NCI-H2029 (cell line): ENCODE results near the gene MIXL1.
"Not testable (repeated sequence)": the region's sequence is repeated elsewhere in the genome, so short reads cannot be mapped to it uniquely, and the experiment has no call there.

ENCODE experiments used
- DNase-seq: peaks from one replicate; lab custom pipeline; 2025; lab: John Stamatoyannopoulos, UW

MIXL1 gene

DNA sequence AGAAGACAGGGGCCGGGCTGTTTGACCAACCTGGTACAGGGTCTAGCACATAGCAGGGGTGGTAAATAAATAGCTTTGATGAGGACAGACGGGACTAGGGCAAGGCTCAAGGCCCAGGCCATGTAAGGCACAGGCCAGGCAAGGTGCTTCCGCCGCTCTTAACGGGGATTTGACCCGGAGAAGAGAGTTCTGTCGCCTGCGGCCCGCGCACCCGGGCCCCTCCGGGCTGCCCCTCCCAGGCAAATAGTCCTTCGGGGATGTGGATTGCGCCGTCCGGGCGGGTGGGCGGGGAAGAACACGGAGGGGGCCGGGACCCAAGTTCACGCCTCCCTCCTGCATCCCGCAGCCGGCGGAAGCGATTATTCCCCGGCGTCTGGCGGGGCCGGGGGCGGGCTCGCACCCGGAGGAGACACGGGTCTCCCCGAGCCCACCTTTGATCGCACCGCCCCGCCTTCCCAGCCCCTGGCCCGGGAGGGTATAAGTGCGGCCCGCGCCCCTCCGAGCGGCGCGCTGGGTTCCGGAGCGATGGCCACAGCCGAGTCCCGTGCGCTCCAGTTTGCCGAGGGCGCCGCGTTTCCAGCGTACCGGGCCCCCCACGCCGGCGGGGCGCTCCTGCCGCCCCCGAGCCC lies at the start of gene MIXL1:
Gene MIXL1, plus strand, starts transcription at position 508 of the 629 bp plus-strand sequence. Its CDS starts 18 bp downstream, at position 526.
- DNase-seq: no peak

GRCh38 chr1:226176870-226177269 lies 46.6 kb upstream of the MIXL1 start:
- no peak for DNase-seq

DNA sequence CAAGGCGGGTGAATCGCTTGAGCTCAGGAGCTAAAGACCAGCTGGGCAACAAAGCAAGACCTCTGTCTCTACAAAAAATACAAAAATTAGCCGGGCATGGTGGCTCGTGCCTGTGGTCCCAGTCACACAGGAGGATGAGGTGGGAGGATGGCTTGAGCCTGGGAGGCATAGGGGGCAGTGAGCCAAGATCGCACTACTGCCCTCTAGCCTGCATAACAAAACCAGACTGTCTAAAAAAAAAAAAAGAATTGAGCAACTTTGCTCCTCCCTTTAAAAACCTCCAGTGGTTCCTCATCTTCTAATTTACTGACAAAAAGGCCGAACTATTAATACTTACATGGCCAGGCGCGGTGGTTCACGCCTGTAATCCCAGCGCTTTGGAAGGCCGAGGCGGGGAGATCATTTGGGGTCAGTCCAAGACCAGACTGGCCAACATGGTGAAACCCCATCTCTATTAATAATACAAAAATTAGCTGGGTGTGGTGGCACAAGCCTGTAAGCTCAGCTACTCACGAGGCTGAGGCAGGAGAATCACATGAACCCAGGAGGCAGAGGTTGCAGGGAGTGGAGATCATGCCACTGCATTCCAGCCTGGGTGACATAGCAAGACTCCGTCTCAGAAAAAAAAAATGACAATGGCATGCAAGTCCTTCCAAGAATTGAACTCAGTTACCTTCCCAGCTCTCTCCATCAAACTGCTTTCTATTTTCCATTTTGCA lies 41.3 kb upstream of the MIXL1 start:
- no peak for DNase-seq

- no peak for DNase-seq
These were observed 38.1 kb upstream of the MIXL1 start for GRCh38 chr1:226185141-226186036.

DNA sequence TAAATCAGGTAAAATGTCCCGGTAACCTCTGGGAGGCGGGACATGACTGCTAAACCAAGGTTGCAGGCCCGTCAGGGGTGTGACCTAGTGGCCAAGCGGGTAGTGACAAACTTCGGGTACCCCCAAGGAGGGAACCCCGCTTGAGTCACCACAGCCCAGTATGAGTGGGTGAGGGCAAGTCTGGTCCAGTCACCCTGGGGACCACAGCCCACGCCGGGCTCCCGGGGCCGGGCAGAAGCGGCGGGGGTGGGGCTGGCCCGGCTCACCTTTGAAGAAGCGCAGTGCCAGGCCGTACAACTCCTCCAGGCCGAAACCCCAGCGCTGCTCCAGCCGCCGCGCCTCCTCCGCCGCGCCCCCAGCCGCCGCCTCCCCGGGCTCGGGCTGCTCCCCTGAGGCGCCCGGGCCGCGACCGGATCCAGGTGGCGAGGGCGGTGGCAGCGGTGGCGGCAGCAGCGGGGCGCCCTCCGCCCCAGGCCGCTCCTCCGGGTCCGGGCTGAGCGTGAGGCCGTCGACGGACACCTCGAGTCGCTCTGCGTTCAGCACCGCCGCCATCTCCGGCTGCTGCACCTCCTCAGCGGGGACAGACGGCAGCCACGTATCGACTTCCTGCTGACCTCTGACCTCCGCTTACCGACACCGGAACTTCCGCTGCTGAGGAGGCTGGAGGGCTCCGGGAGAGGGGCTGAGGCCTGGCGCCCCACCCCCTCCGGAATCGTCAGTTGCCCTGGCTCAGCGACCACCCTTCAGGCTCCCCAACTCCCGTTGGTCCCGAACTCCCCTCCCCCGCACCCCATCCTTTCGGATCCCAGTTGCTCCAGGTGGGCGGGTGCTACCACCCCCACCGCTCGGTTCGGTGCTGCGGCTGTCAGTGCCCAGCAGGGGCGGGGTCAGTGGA lies 37.1 kb upstream of the MIXL1 start, which contains the start of gene ACBD3:
Gene ACBD3, minus strand, starts transcription at position 618 of the 895 bp plus-strand sequence. Its CDS starts 66 bp downstream, at position 552.
- DNase-seq: peak; percentile 80

GRCh38 chr1:226187019-226187322 lies 36.5 kb upstream of the MIXL1 start:
- no peak for DNase-seq

DNA sequence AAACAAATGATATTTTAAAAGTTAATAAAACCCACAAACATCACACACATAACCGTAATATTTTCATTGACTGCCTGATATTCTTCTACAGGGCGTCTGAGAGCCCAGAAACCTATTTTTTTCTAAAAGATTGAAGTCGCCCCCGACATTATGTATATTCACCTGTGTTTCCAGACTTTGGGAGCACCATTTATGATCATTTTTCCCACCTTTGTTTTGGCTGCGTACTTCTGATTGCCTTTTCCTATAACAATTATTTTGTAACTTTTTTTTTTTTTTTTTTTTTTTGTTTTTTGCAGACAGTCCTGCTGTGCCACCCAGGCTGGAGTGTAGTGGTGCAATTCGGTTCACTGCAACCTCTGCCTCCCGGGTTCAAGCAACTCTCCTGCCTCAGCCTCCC lies 36.1 kb upstream of the MIXL1 start:
- no peak for DNase-seq

DNA sequence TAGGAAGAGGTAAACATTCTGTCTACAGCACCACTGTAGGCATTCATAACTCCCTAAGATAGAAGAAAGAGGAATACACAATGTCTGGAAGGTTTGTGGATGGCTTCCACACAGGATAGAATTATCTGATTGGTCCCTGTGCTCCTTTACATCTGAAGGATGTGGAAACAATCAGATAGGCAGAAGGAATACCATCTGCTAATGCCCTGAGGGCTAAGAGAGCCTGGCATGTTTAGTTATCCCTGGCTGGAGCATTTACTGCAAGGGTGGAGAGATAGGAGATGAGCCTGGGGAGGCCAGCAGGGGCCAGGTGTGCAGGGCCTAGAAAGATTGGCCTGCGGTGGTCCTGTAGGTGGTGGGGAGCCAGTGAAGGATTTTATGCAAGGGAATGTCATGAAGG lies 28.3 kb upstream of the MIXL1 start:
- DNase-seq: no peak

GRCh38 chr1:226199971-226200370 lies 23.5 kb upstream of the MIXL1 start:
- no peak for DNase-seq

- DNase-seq: no peak
These were observed 22.4 kb upstream of the MIXL1 start for GRCh38 chr1:226201029-226201593.

DNA sequence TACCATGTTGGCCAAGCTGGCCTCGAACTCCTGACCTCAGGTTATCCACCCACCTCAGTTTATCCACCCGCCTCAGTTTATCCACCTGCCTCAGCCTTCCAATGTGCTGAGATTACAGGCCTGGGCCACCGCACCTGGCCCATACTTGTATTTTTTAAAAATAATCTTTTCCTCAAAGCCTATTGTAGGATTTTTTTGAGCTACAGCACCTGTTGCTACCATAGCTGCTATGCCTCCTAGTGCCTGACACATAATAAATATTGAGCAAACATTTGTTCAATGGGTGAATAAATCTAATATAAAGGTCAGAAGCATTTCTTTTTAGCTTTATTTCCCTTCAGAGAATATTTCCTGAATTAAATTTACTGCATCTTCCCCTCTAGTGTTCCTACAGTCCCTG lies 21.2 kb upstream of the MIXL1 start:
- DNase-seq: no peak

DNA sequence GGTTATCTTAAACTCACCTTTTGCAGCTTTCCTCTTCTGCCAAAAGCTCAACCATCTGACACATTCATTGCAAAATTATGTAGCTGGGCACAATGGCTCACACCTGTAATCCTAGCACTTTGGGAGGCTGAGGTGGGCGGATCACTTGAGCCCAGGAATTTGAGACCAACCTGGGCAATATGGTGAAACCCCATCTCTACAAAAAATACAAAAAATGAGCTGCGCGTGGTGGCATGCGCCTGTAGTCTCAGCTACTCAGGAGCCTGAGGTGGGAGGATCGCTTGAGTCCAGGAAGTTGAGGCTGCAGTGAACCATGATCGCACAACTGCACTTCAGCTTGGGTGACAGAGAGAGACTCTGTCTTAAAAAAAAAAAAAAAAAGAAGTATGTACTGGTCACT lies 20.8 kb upstream of the MIXL1 start:
- DNase-seq: not testable (repeated sequence)

- no peak for DNase-seq
These were observed 20.2 kb upstream of the MIXL1 start for GRCh38 chr1:226203240-226203639.

DNA sequence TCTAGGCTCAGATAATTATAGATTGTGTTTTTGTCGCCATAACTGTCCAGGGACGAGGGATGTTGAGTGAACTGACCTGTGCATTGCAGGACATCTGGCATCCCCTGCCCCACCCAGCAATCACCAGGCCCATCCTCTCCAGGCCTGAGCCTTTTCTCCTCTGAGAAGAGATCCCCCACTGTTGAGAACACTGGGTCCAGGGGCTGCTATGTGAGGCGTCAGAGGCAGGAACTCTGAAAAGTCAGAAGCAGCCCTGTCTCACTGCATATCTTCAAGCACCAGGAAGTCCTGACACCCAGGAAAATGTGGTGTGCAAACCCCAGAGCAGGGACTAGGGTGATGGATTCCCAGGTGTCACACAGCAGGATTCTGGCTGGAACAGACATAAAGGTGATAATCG lies 19.8 kb upstream of the MIXL1 start:
- no peak for DNase-seq

DNA sequence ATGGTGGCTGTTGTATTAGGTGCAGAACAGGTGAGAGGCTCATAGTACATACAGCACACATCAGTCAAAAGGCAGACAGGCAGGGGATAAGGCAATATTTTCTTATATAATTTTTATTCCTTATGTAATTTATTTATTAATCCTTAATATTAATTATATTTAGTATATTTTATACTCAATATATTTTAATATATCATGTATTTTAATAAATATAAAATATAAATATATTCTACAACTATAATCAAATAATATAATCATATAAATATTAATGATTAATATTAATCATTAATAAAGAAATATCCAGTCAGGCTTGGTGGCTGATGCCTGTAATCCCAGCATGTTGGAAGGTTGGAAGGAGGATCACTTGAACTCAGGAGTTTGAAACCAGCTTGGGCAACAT lies 19.3 kb upstream of the MIXL1 start:
- DNase-seq: no peak

DNA sequence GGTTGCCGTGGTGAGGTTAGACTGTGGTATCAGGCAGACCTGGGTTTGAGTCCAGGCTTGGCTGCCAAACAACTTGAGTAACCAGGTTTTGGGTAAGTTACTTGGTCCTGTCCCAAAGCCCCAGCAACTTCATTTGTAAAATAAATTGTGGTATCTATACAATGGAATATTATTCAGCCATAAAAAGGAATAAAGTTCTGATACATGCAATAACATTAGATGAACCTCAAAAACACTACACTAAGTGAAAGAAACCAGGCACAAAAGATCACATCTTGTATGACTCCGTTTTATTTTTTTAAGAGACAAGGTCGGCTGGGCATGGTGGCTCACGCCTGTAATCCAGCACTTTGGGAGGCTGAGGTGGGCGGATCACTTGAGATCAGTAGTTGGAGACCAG lies 16.4 kb upstream of the MIXL1 start:
- DNase-seq: no peak

GRCh38 chr1:226209307-226210059 lies 14.0 kb upstream of the MIXL1 start:
- no peak for DNase-seq

- DNase-seq: no peak
These were observed 12.8 kb upstream of the MIXL1 start for GRCh38 chr1:226210571-226211176.

- no peak for DNase-seq
These were observed 12.2 kb upstream of the MIXL1 start for GRCh38 chr1:226211181-226211821.

DNA sequence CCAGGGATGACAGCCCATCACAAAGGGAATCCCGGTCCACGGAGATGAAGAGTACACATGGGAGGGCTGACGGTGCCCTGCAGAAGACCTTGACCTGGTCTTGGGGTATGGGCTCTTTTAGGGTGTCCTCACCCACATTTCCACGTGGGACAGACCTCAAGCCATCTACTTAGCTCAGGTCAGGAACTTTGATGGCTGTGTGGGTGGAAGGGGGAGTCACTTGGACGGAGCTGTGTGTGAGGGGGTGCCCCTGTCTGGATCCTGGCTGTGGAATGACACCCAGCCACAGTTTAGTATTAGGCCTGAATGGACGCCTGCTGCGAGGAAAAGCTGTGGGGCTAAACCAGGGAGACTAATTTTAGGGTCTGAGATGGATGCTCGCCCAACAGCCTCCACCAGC lies 10.9 kb upstream of the MIXL1 start:
- DNase-seq: no peak
